Type B pancreatic cell (in vitro differentiated cells): ENCODE data around the gene DNTT. TPM values are rescaled to one million over a fixed set of nuclear protein-coding genes. Genes with fewer than 3 reads are reported as not detected.

ENCODE experiments used
- DNase-seq: peaks from one replicate; pipeline ENCODE4 v3.0.0; 2021; ENCODE audit warnings: mixed read lengths; ENCODE audit not compliant: unreplicated experiment; ENCODE audit errors: extremely low spot score
- H3K27ac Mint-ChIP-seq: 2 replicates; pipeline ENCODE4 v1.8.0; 2021; ENCODE audit warnings: mild to moderate bottlenecking, mixed read lengths
- H3K27me3 Mint-ChIP-seq: 2 replicates; pipeline ENCODE4 v1.8.0; 2021; ENCODE audit warnings: mixed read lengths
- H3K36me3 Mint-ChIP-seq: 2 replicates; pipeline ENCODE4 v1.8.0; 2021; ENCODE audit warnings: mixed read lengths
- H3K4me1 Mint-ChIP-seq: one replicate; pipeline ENCODE4 v1.8.0; 2021; ENCODE audit warnings: mixed read lengths; ENCODE audit not compliant: unreplicated experiment
- H3K4me3 Mint-ChIP-seq: 2 replicates; pipeline ENCODE4 v1.8.0; 2021; ENCODE audit warnings: mild to moderate bottlenecking, mixed read lengths
- H3K9me3 Mint-ChIP-seq: 2 replicates; pipeline ENCODE4 v1.8.0; 2021; ENCODE audit warnings: mixed read lengths
- CTCF ChIP-seq: fragments of 200-600 bp; sonication (generic); conservative IDR thresholded peaks from 2 replicates; pipeline ENCODE4 v1.5.0; 2021; ENCODE audit warnings: antibody characterized with exemption, mild to moderate bottlenecking
- total RNA-seq: library from RNA; stranded (reverse); gene quantifications from 2 replicates; pipeline ENCODE4 v1.2.1, GENCODE V29; 2021; ENCODE audit warnings: low replicate concordance

DNTT gene
- total RNA-seq, 1 donor from 2014 or later = not detected

- Mint-ChIP-seq H3K36me3 (no peaks in the 10 kb centered on the region), H3K4me1 (no peaks in the 10 kb centered on the region), H3K9me3 (no peaks in the 10 kb centered on the region), H3K4me3 (no peak within 1 kb of the TSS), H3K27ac (no peak within 1 kb of the TSS), H3K27me3 (peaks cover 21% of the 10 kb centered on the region)
- TF ChIP-seq CTCF = no peak
- DNase-seq = no peak
Measured at GRCh38 chr10:96358851-96359540, 54.8 kb downstream of the DNTT start, which contains the start of gene OPALIN. TSS of gene OPALIN (minus strand) at chr10:96359002. CDS start at chr10:96358896, 106 bp downstream.

DNA sequence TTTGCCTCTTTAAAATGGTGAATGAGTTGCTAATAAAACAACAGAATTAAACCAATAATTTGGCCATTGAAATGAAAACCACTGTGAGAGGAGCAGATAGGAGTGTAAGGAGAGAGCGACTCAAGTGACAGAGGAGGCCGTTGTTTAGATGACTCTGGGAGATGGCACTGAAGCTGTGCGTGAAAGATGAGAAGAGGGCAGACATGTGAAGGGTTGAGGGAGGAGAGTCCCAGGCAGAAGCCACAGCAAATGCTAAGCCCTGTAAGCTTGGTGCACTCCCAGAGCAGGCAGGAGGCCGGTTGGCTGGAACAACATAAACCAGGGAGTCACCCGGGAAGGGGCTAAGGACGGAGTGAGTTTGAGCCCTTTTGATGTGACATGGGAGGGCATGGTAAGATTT lies 55.4 kb downstream of the DNTT start:
- H3K4me3 Mint-ChIP-seq = no peak overlapping the region
- TF ChIP-seq CTCF = no peak
- no peaks in the 10 kb centered on the region for H3K4me1 Mint-ChIP-seq
- peaks cover 21% of the 10 kb centered on the region for H3K27me3 Mint-ChIP-seq
- H3K9me3 Mint-ChIP-seq = no peaks in the 10 kb centered on the region
- no peak overlapping the region for H3K27ac Mint-ChIP-seq
- peak; percentile 43 for DNase-seq
- no peaks in the 10 kb centered on the region for H3K36me3 Mint-ChIP-seq

DNA sequence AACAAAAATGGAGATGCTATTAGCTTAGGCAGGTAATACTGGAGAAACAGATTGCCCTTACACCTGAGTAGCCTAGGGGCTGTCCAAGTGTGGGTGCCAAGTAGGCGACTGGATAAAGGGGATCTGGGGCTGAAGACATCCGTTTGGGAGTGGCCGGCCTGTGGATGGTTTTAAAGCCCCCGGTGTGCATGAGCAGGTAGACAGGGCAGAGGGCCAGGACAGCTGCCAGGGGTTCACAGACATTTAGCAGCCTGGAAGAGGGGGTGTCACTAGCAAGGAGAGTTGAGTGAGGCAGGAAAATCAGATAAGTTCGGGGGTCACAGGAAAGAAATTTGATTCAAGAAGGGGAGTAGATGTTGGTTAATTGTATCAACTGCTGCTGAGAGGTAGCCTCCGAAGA lies 56.1 kb downstream of the DNTT start:
- Mint-ChIP-seq H3K4me1 (no peaks in the 10 kb centered on the region), H3K27me3 (peaks cover 18% of the 10 kb centered on the region), H3K9me3 (no peaks in the 10 kb centered on the region), H3K27ac (no peak overlapping the region), H3K36me3 (no peaks in the 10 kb centered on the region), H3K4me3 (no peak overlapping the region)
- DNase-seq = no peak
- TF ChIP-seq CTCF = no peak

- no peaks in the 10 kb centered on the region for H3K4me1 Mint-ChIP-seq
- no peak overlapping the region for H3K4me3 Mint-ChIP-seq
- peaks cover 17% of the 10 kb centered on the region for H3K27me3 Mint-ChIP-seq
- no peaks in the 10 kb centered on the region for H3K36me3 Mint-ChIP-seq
- no peak overlapping the region for H3K27ac Mint-ChIP-seq
- H3K9me3 Mint-ChIP-seq = no peaks in the 10 kb centered on the region
- no peak for TF ChIP-seq CTCF
- DNase-seq = peak; percentile 37
Measured at GRCh38 chr10:96360766-96361165, 56.5 kb downstream of the DNTT start.

- Mint-ChIP-seq H3K4me3 (no peak overlapping the region), H3K36me3 (no peaks in the 10 kb centered on the region), H3K9me3 (no peaks in the 10 kb centered on the region), H3K27ac (no peak overlapping the region), H3K27me3 (no peaks in the 10 kb centered on the region), H3K4me1 (no peaks in the 10 kb centered on the region)
- DNase-seq = no peak
- TF ChIP-seq CTCF = no peak
Measured at GRCh38 chr10:96365571-96365970, 61.3 kb downstream of the DNTT start.

GRCh38 chr10:96366508-96366907 lies 62.3 kb downstream of the DNTT start:
- H3K27ac Mint-ChIP-seq = no peak overlapping the region
- H3K4me1 Mint-ChIP-seq = no peaks in the 10 kb centered on the region
- DNase-seq = no peak
- no peaks in the 10 kb centered on the region for H3K9me3 Mint-ChIP-seq
- TF ChIP-seq CTCF = no peak
- H3K36me3 Mint-ChIP-seq = no peaks in the 10 kb centered on the region
- no peak overlapping the region for H3K4me3 Mint-ChIP-seq
- no peaks in the 10 kb centered on the region for H3K27me3 Mint-ChIP-seq
